Activated CD8-positive, alpha-beta T cell treated with anti-CD3 and anti-CD28 coated beads for 36 hours (primary cell): Measurements from ENCODE around the gene CAMTA1. TPM values are rescaled to one million over a fixed set of nuclear protein-coding genes. Genes with fewer than 3 reads are reported as not detected.

Experiments used
- ATAC-seq: fragments of 200-7000 bp; cut with Tn5 transposase; one replicate; pipeline ENCODE4 v1.10.0; 2021; ENCODE audit warnings: mild to moderate bottlenecking, moderate library complexity
- CTCF ChIA-PET: fragments of 350-600 bp; sonication (Branson Sonifier 250); formaldehyde crosslinking; loops from one replicate; lab custom pipeline; 2021; ENCODE audit warnings: antibody characterized with exemption; lab: Charles Lee
- POLR2A ChIA-PET: fragments of 350-600 bp; sonication (Branson Sonifier 250); formaldehyde crosslinking; loops from one replicate; lab custom pipeline; 2021; ENCODE audit warnings: antibody characterized with exemption; lab: Charles Lee
- DNase-seq: peaks from one replicate; pipeline ENCODE4 v3.0.0-alpha.2; 2020
- H3K27ac Mint-ChIP-seq: one replicate; pipeline ENCODE4 v1.8.0; 2021; ENCODE audit warnings: mild to moderate bottlenecking, mixed read lengths
- H3K27me3 Mint-ChIP-seq: one replicate; pipeline ENCODE4 v1.8.0; 2021; ENCODE audit warnings: mixed read lengths
- H3K36me3 Mint-ChIP-seq: one replicate; pipeline ENCODE4 v1.8.0; 2021; ENCODE audit warnings: low read depth, mixed read lengths
- H3K4me1 Mint-ChIP-seq: one replicate; pipeline ENCODE4 v1.8.0; 2021; ENCODE audit warnings: low read depth, mixed read lengths
- H3K4me3 Mint-ChIP-seq: one replicate; pipeline ENCODE4 v1.8.0; 2021; ENCODE audit warnings: mild to moderate bottlenecking, moderate library complexity, mixed read lengths
- H3K9me3 Mint-ChIP-seq: one replicate; pipeline ENCODE4 v1.8.0; 2021; ENCODE audit warnings: mixed read lengths
- CTCF ChIP-seq: fragments of 200-600 bp; IDR thresholded peaks from one replicate; pipeline ENCODE4 v1.8.0; 2022; ENCODE audit warnings: antibody characterized with exemption, mild to moderate bottlenecking
- intact Hi-C: fragments of 100-400 bp; cut with micrococcal nuclease; formaldehyde crosslinking; loops from one replicate; pipeline ENCODE4 v1.10.0; 2022
- total RNA-seq, 2 experiments: library from RNA; stranded (reverse); gene quantifications; one replicate each; pipeline ENCODE4 v1.2.3, GENCODE V29; 2021

The CAMTA1 gene
- total RNA-seq, 2 experiments from 2014 or later: 67.7 to 70.9 TPM

- TF ChIP-seq CTCF: no peak
- Mint-ChIP-seq H3K27me3 (no peaks in the 10 kb centered on the region), H3K4me3 (no peak overlapping the region), H3K4me1 (no peaks in the 10 kb centered on the region), H3K36me3 (no peaks in the 10 kb centered on the region), H3K9me3 (no peaks in the 10 kb centered on the region), H3K27ac (no peak overlapping the region)
- POLR2A ChIA-PET: no interaction called here
- ATAC-seq: no peak
- intact Hi-C loops: no loop called here
- CTCF ChIA-PET: no interaction called here
- no peak for DNase-seq
Measured at GRCh38 chr1:6953216-6953615, 168.0 kb downstream of the CAMTA1 start.

- intact Hi-C loops: no loop called here
- POLR2A ChIA-PET: no interaction called here
- H3K27ac Mint-ChIP-seq: no peak overlapping the region
- no peak for TF ChIP-seq CTCF
- no peaks in the 10 kb centered on the region for H3K4me1 Mint-ChIP-seq
- H3K4me3 Mint-ChIP-seq: no peak overlapping the region
- ATAC-seq (no peak), DNase-seq (no peak)
- H3K9me3 Mint-ChIP-seq: no peaks in the 10 kb centered on the region
- H3K36me3 Mint-ChIP-seq: no peaks in the 10 kb centered on the region
- no peaks in the 10 kb centered on the region for H3K27me3 Mint-ChIP-seq
- CTCF ChIA-PET: no interaction called here
Measured at GRCh38 chr1:6953907-6954364, 168.7 kb downstream of the CAMTA1 start.

- ATAC-seq (no peak), DNase-seq (no peak)
- no peaks in the 10 kb centered on the region for H3K27me3 Mint-ChIP-seq
- ChIA-PET POLR2A (no interaction called here), CTCF (no interaction called here)
- no peak overlapping the region for H3K27ac Mint-ChIP-seq
- H3K4me1 Mint-ChIP-seq: no peaks in the 10 kb centered on the region
- no peak overlapping the region for H3K4me3 Mint-ChIP-seq
- no peaks in the 10 kb centered on the region for H3K36me3 Mint-ChIP-seq
- H3K9me3 Mint-ChIP-seq: no peaks in the 10 kb centered on the region
- TF ChIP-seq CTCF: no peak
- intact Hi-C loops: no loop called here
Measured at GRCh38 chr1:6954591-6954990, 169.3 kb downstream of the CAMTA1 start.

GRCh38 chr1:6955357-6956094, 170.3 kb downstream of the CAMTA1 start:
- no peak for TF ChIP-seq CTCF
- no peaks in the 10 kb centered on the region for H3K36me3 Mint-ChIP-seq
- POLR2A ChIA-PET: no interaction called here
- no peak for ATAC-seq
- CTCF ChIA-PET: no interaction called here
- intact Hi-C loops: no loop called here
- no peak overlapping the region for H3K4me3 Mint-ChIP-seq
- H3K27ac Mint-ChIP-seq: no peak overlapping the region
- DNase-seq: no peak
- no peaks in the 10 kb centered on the region for H3K9me3 Mint-ChIP-seq
- H3K4me1 Mint-ChIP-seq: no peaks in the 10 kb centered on the region
- H3K27me3 Mint-ChIP-seq: peaks cover under 1% of the 10 kb centered on the region

GRCh38 chr1:6956488-6957159, 171.4 kb downstream of the CAMTA1 start:
- TF ChIP-seq CTCF: no peak
- Mint-ChIP-seq H3K9me3 (no peaks in the 10 kb centered on the region), H3K36me3 (no peaks in the 10 kb centered on the region), H3K27me3 (peaks cover 7% of the 10 kb centered on the region), H3K4me1 (no peaks in the 10 kb centered on the region), H3K27ac (no peak overlapping the region), H3K4me3 (no peak overlapping the region)
- ChIA-PET CTCF (no interaction called here), POLR2A (no interaction called here)
- ATAC-seq (no peak), DNase-seq (no peak)
- intact Hi-C loops: no loop called here
